K562 (cell line): ENCODE data around the gene BOLA1. TPM values are rescaled to one million over a fixed set of nuclear protein-coding genes. Genes with fewer than 3 reads are reported as not detected.
A peak's percentile ranks its signal among the peaks of the same experiment; 100 is the strongest.

Experiments used
- FOXO4 ChIP-seq: fragments of 450-650 bp; formaldehyde crosslinking; IDR thresholded peaks from 2 replicates; pipeline ENCODE4 v1.4.0; 2020; ENCODE audit warnings: mild to moderate bottlenecking, moderate library complexity
- ZNF165 ChIP-seq: fragments of 250-450 bp; sonication (Bioruptor Pico); IDR thresholded peaks from 2 replicates; pipeline ENCODE4 v1.4.0; 2020; ENCODE audit warnings: borderline replicate concordance
- polyA plus RNA-seq, 8 experiments: library from polyadenylated mRNA; depleted of rRNA in 4 of 8; stranded (reverse) in 5 of 8; unstranded in 3 of 8; fragments of >200 nt; fragmentation: Nextera tagmentation in 2 of 8; fragmentation: Illumina TruSeq in 1 of 8; extraction: Ambion mirVana in 2 of 8; extraction: Trizol in 1 of 8; gene quantifications; 2 replicates each; pipeline versions ENCODE4 v1.2.1 to v1.2.3, GENCODE V29; 2011 to 2014; ENCODE audit warnings: inconsistent platforms in 1 of 8, missing spikeins in 1 of 8
- total RNA-seq, 7 experiments: library from RNA; depleted of rRNA in 6 of 7; stranded (reverse); fragments of >200 nt in 6 of 7; fragmentation: Illumina TruSeq in 2 of 7; extraction: Trizol in 2 of 7; gene quantifications; 2 replicates each; pipeline versions ENCODE4 v1.2.1 to v1.2.3, GENCODE V29; 2011 to 2021; ENCODE audit warnings: low replicate concordance in 1 of 7
- TF ChIP-seq, protein P1 (sequence below): conservative IDR thresholded peaks from 2 replicates; pipeline ENCODE4 v1.6.1; 2011; ENCODE audit warnings: low read depth, mild to moderate bottlenecking, low read length; ENCODE audit not compliant: control insufficient read depth
- TF ChIP-seq, protein P2 (sequence below): fragments of 250-450 bp; sonication (Bioruptor Pico); IDR thresholded peaks from 2 replicates; pipeline ENCODE4 v1.5.0; 2021; ENCODE audit warnings: mild to moderate bottlenecking, borderline replicate concordance

The BOLA1 gene
- total and polyA plus RNA-seq, 9 of the 15 experiments (the other 6 are each of a cell fraction or from before 2014, with no cell fraction given), result 0.18 to 1.2 (median 0.40) TPM; not detected in 2

DNA sequence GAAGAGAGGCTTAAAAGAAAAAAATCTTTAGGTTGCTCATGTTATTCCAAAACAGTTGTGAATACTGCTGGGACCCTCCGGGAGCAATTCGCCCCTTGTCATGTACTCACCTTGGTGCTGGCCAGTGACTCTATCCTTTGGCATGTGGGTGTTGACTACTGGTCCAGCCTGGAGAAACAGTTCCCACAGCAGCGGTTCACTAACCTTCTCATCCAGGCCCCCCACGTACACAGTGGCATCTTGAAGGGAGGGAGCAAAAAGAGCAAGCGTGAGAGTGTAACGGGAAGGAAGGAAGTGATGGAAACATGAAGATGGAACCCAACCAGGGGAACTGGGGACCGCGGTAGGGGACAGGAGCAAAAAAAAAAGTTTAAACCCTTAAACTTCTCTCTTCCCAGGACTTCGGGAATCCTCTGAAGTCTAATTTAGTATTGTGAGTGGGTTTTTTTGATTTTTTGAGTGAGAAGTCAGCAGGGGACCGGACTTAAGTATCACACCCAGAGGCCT lies 27.7 kb downstream of the BOLA1 start (continued):
- TF ChIP-seq ZNF165, result no peak
- TF ChIP-seq, protein P1, sequence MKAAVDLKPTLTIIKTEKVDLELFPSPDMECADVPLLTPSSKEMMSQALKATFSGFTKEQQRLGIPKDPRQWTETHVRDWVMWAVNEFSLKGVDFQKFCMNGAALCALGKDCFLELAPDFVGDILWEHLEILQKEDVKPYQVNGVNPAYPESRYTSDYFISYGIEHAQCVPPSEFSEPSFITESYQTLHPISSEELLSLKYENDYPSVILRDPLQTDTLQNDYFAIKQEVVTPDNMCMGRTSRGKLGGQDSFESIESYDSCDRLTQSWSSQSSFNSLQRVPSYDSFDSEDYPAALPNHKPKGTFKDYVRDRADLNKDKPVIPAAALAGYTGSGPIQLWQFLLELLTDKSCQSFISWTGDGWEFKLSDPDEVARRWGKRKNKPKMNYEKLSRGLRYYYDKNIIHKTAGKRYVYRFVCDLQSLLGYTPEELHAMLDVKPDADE, result peak; percentile 37; the same call in 1 of the 2 replicates
- no peak for TF ChIP-seq FOXO4 (CRISPR knock-in tag)
- TF ChIP-seq, protein P2, sequence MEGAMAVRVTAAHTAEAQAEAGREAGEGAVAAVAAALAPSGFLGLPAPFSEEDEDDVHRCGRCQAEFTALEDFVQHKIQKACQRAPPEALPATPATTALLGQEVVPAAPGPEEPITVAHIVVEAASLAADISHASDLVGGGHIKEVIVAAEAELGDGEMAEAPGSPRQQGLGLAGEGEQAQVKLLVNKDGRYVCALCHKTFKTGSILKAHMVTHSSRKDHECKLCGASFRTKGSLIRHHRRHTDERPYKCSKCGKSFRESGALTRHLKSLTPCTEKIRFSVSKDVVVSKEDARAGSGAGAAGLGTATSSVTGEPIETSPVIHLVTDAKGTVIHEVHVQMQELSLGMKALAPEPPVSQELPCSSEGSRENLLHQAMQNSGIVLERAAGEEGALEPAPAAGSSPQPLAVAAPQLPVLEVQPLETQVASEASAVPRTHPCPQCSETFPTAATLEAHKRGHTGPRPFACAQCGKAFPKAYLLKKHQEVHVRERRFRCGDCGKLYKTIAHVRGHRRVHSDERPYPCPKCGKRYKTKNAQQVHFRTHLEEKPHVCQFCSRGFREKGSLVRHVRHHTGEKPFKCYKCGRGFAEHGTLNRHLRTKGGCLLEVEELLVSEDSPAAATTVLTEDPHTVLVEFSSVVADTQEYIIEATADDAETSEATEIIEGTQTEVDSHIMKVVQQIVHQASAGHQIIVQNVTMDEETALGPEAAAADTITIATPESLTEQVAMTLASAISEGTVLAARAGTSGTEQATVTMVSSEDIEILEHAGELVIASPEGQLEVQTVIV (CRISPR knock-in tag), result no peak
